ENCODE data around the gene NEK6.

The NEK6 gene

GRCh38 chr9:124356745-124357390 is 99.1 kb downstream of the NEK6 start:
- no peak for TF ChIP-seq CTCF (IDR thresholded peaks at IDR 0.05; ENCODE audit: insufficient read depth, low read depth, low read length, missing control alignments)
- no peak overlapping the region for H3K4me3 ChIP-seq (ENCODE audit: low read depth, low read length)
- no peak for DNase-seq (ENCODE audit: low read depth)

- peak; percentile 19 for DNase-seq (ENCODE audit: low read depth)
- H3K4me3 ChIP-seq (ENCODE audit: low read depth, low read length), result no peak overlapping the region
- TF ChIP-seq CTCF (IDR thresholded peaks at IDR 0.05; ENCODE audit: insufficient read depth, low read depth, low read length, missing control alignments), result peak; percentile 11
Measured at GRCh38 chr9:124357721-124358361, 100.1 kb downstream of the NEK6 start.

DNA sequence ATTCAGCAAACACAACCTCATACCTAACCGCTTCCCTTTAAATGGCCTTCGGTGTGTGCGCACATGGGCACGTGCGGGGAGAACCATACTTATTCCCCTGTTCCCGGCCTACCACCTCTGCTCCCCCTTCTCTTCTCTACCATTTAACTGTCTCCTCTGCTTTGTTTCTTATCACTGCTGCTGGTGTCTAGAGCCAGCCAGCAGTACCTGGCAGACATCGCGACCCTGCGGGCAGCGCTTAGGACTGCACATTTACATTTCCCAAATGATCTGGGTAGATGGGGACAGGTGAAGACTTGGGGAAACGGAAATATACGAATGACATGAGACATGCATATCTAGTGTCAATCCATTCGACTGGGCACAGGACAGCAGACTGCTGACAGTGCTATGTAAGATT is 100.9 kb downstream of the NEK6 start:
- TF ChIP-seq CTCF (IDR thresholded peaks at IDR 0.05; ENCODE audit: insufficient read depth, low read depth, low read length, missing control alignments), result no peak
- H3K4me3 ChIP-seq (ENCODE audit: low read depth, low read length), result no peak overlapping the region
- no peak for DNase-seq (ENCODE audit: low read depth)

DNA sequence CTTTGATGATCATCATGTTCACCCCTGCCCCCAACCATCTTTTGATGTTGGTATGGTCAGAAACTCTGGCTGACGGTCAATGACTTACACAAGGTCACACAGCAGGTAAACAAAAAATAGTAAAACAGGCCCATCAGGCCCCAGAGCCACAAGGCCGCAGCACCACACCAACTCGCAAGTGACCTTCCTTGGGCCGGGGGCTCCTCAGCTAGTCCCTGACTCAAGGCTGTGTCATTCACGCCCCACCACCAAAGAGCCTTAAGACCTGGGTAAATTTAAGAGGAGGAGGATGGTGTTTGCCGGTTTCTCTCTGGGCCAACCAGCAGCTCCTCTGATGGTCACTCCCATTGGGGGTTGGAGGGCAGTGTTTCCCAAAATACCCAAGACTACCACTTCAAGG is 101.7 kb downstream of the NEK6 start:
- DNase-seq (ENCODE audit: low read depth), result no peak
- no peak overlapping the region for H3K4me3 ChIP-seq (ENCODE audit: low read depth, low read length)
- no peak for TF ChIP-seq CTCF (IDR thresholded peaks at IDR 0.05; ENCODE audit: insufficient read depth, low read depth, low read length, missing control alignments)

- TF ChIP-seq CTCF (IDR thresholded peaks at IDR 0.05; ENCODE audit: insufficient read depth, low read depth, low read length, missing control alignments), result no peak
- no peak for DNase-seq (ENCODE audit: low read depth)
- no peak overlapping the region for H3K4me3 ChIP-seq (ENCODE audit: low read depth, low read length)
Measured at GRCh38 chr9:124359855-124360678, 102.3 kb downstream of the NEK6 start.

DNA sequence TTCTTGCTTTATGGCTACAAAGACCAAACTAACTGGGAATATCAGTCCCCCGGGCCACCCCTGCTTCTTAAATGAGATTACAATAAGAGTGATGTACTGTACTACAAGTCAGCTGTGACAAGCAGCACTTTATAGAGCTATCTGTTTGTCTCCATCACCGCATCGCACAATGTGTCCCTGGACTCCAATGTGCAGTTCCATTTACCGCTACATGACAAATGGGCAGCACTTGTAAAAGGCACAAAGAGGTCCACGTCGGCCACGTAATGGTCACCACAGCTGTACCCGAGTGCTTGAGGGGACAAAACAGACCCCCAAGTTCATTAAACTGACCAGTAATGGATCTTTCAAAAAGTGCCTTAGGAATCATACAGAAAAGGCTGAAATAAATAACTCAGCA is 103.4 kb downstream of the NEK6 start:
- no peak overlapping the region for H3K4me3 ChIP-seq (ENCODE audit: low read depth, low read length)
- TF ChIP-seq CTCF (IDR thresholded peaks at IDR 0.05; ENCODE audit: insufficient read depth, low read depth, low read length, missing control alignments), result no peak
- DNase-seq (ENCODE audit: low read depth), result no peak

All from GM12865 (cell line).